Astrocyte (in vitro differentiated cells and primary cell): Measurements from ENCODE around the gene ACSBG1. TPM values are rescaled to one million over a fixed set of nuclear protein-coding genes. Genes with fewer than 3 reads are reported as not detected.

ENCODE experiments used
- DNase-seq: peaks from one replicate; pipeline ENCODE4 v3.0.0-alpha.2; 2010; ENCODE audit warnings: low read depth
- FAIRE-seq: peaks from 2 replicates; lab custom pipeline; 2011; peaks lifted over from hg19 to GRCh38; lab: Jason Lieb, UNC
- H2AFZ ChIP-seq: 2 replicates; pipeline ENCODE4 v1.6.0; 2012; ENCODE audit warnings: low read depth, low read length, inconsistent platforms
- H3K27ac ChIP-seq: 2 replicates; pipeline ENCODE4 v1.5.1; 2011; ENCODE audit warnings: low read depth, low read length, inconsistent platforms
- H3K27me3 ChIP-seq: 2 replicates; pipeline ENCODE4 v1.6.0; 2011; ENCODE audit warnings: low read length, inconsistent platforms; ENCODE audit not compliant: insufficient read depth
- H3K36me3 ChIP-seq: 2 replicates; pipeline ENCODE4 v1.5.1; 2011; ENCODE audit warnings: low read length, inconsistent platforms; ENCODE audit not compliant: insufficient read depth
- H3K4me1 ChIP-seq: 2 replicates; pipeline ENCODE4 v1.5.1; 2011; ENCODE audit warnings: low read length, inconsistent platforms; ENCODE audit not compliant: insufficient read depth
- H3K4me2 ChIP-seq: 2 replicates; pipeline ENCODE4 v1.6.0; 2012; ENCODE audit warnings: low read length, inconsistent platforms
- H3K4me3 ChIP-seq: 2 replicates; pipeline ENCODE4 v1.5.1; 2011; ENCODE audit warnings: low read depth, mild to moderate bottlenecking, low read length, inconsistent platforms; ENCODE audit not compliant: insufficient read depth
- H3K79me2 ChIP-seq: 2 replicates; pipeline ENCODE4 v1.6.0; 2012; ENCODE audit warnings: mild to moderate bottlenecking, low read length, inconsistent platforms; ENCODE audit not compliant: insufficient read depth
- H3K9ac ChIP-seq: 2 replicates; pipeline ENCODE4 v1.6.0; 2012; ENCODE audit warnings: mild to moderate bottlenecking, low read length, inconsistent platforms
- H3K9me3 ChIP-seq: 2 replicates; pipeline ENCODE4 v1.5.1; 2012; ENCODE audit warnings: low read depth, mild to moderate bottlenecking, low read length, inconsistent platforms; ENCODE audit not compliant: insufficient read depth
- H4K20me1 ChIP-seq: 2 replicates; pipeline ENCODE4 v1.6.0; 2012; ENCODE audit warnings: low read length, inconsistent platforms; ENCODE audit not compliant: insufficient read depth
- H3K27ac Mint-ChIP-seq: one replicate; pipeline ENCODE4 v1.8.0; 2021; ENCODE audit warnings: mild to moderate bottlenecking, mixed read lengths; ENCODE audit not compliant: unreplicated experiment
- H3K27me3 Mint-ChIP-seq: one replicate; pipeline ENCODE4 v1.8.0; 2021; ENCODE audit warnings: low read depth, mixed read lengths; ENCODE audit not compliant: unreplicated experiment
- H3K36me3 Mint-ChIP-seq: one replicate; pipeline ENCODE4 v1.8.0; 2021; ENCODE audit warnings: low read depth, mixed read lengths; ENCODE audit not compliant: unreplicated experiment
- H3K4me1 Mint-ChIP-seq: one replicate; pipeline ENCODE4 v1.8.0; 2021; ENCODE audit warnings: low read depth, mixed read lengths; ENCODE audit not compliant: unreplicated experiment
- H3K4me3 Mint-ChIP-seq: one replicate; pipeline ENCODE4 v1.8.0; 2021; ENCODE audit warnings: mild to moderate bottlenecking, moderate library complexity, mixed read lengths; ENCODE audit not compliant: unreplicated experiment
- H3K9me3 Mint-ChIP-seq: one replicate; pipeline ENCODE4 v1.8.0; 2021; ENCODE audit warnings: mild to moderate bottlenecking, mixed read lengths; ENCODE audit not compliant: unreplicated experiment
- EZH2 ChIP-seq: IDR thresholded peaks from 2 replicates; pipeline ENCODE4 v1.6.1; 2012; ENCODE audit warnings: mild to moderate bottlenecking, low read length, inconsistent platforms; ENCODE audit not compliant: insufficient read depth
- total RNA-seq: library from RNA; stranded (reverse); gene quantifications from 2 replicates; pipeline ENCODE4 v1.2.1, GENCODE V29; 2021
- TF ChIP-seq, protein P1 (sequence below): IDR thresholded peaks from 2 replicates; pipeline ENCODE4 v1.5.1; 2011; ENCODE audit warnings: low read depth, mild to moderate bottlenecking, inconsistent platforms, low read length, moderate library complexity; ENCODE audit not compliant: insufficient read depth

Gene ACSBG1
- total RNA-seq, 1 donor from 2014 or later = not detected

DNA sequence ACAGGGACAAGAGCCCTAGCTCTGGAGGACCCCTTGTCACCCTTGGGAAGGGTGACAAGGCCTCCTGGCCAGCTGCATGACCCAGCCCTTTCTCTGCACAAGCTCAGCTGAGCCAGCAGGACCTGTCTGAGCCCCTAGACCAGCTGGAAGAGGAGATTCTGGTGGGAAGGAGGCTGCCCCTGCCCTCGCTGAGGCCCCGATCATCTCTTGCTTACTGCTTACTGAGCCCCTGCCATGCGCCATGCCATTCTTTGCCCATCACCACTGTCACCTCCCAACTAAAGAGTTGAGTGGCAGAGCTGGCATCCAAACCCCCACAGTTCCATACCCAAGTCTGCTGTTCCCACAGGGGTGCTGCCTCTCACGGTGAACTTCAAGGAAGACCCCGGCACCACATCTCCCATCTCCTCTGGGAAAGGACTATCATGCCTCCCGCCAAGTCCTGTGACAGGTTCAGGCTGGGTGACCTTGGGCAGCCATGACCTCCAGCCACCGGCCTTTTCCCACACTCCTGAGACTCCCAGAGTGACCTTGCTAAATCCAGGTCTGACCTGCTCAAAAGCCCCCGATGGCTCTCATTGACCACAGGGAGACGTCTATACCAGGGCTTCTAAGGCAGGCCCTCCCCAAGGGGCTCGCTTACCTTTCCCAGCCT is 34.0 kb downstream of the ACSBG1 start:
- FAIRE-seq (no peak), DNase-seq (no peak)
- H3K27me3 ChIP-seq = peaks cover 8% of the 10 kb centered on the region
- no peaks in the 10 kb centered on the region for H3K4me1 ChIP-seq
- H4K20me1 ChIP-seq = no peaks in the 10 kb centered on the region
- H3K79me2 ChIP-seq = no peaks in the 10 kb centered on the region
- no peaks in the 10 kb centered on the region for H3K36me3 ChIP-seq
- no peaks in the 10 kb centered on the region for H3K4me1 Mint-ChIP-seq
- no peaks in the 10 kb centered on the region for H3K36me3 Mint-ChIP-seq
- H3K9me3 Mint-ChIP-seq = no peaks in the 10 kb centered on the region
- no peak overlapping the region for H3K4me3 Mint-ChIP-seq
- no peaks in the 10 kb centered on the region for H3K9me3 ChIP-seq
- H3K27ac Mint-ChIP-seq = no peak overlapping the region
- peaks cover 34% of the 10 kb centered on the region for H3K27me3 Mint-ChIP-seq
- no peak overlapping the region for H3K4me2 ChIP-seq
- no peak overlapping the region for H3K9ac ChIP-seq
- no peak for TF ChIP-seq EZH2
- TF ChIP-seq, protein P1, sequence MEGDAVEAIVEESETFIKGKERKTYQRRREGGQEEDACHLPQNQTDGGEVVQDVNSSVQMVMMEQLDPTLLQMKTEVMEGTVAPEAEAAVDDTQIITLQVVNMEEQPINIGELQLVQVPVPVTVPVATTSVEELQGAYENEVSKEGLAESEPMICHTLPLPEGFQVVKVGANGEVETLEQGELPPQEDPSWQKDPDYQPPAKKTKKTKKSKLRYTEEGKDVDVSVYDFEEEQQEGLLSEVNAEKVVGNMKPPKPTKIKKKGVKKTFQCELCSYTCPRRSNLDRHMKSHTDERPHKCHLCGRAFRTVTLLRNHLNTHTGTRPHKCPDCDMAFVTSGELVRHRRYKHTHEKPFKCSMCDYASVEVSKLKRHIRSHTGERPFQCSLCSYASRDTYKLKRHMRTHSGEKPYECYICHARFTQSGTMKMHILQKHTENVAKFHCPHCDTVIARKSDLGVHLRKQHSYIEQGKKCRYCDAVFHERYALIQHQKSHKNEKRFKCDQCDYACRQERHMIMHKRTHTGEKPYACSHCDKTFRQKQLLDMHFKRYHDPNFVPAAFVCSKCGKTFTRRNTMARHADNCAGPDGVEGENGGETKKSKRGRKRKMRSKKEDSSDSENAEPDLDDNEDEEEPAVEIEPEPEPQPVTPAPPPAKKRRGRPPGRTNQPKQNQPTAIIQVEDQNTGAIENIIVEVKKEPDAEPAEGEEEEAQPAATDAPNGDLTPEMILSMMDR = no peak
- H3K4me3 ChIP-seq = no peak overlapping the region
- no peak overlapping the region for H2AFZ ChIP-seq
- H3K27ac ChIP-seq = no peak overlapping the region

DNA sequence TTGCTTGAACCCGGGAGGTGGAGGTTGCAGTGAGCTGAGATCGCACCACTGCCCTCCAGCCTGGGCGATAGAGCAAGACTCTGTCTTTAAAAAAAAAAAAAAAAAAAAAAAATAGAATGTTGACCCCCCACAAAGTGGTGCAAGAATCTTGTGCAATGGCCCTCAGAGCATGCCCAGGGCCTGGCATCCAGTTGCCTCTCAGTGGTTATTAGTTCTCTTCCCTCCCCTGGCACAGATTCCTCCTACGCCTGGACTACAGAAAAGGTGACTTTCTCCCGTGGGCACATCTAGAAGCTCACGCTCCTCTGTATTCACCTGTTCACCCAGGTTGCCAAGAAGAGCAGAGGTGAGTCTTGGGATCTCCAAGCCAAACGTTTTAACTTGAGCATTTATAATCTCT is 36.7 kb downstream of the ACSBG1 start:
- H4K20me1 ChIP-seq = no peaks in the 10 kb centered on the region
- Mint-ChIP-seq H3K4me3 (no peak overlapping the region), H3K9me3 (no peaks in the 10 kb centered on the region), H3K36me3 (no peaks in the 10 kb centered on the region), H3K27me3 (peaks cover 35% of the 10 kb centered on the region), H3K27ac (no peak overlapping the region), H3K4me1 (no peaks in the 10 kb centered on the region)
- no peak overlapping the region for H3K4me2 ChIP-seq
- no peak for TF ChIP-seq EZH2
- TF ChIP-seq, protein P1 = no peak
- no peaks in the 10 kb centered on the region for H3K4me1 ChIP-seq
- no peak overlapping the region for H2AFZ ChIP-seq
- FAIRE-seq (no peak), DNase-seq (no peak)
- no peaks in the 10 kb centered on the region for H3K9me3 ChIP-seq
- no peak overlapping the region for H3K27ac ChIP-seq
- peaks cover 6% of the 10 kb centered on the region for H3K27me3 ChIP-seq
- H3K79me2 ChIP-seq = no peaks in the 10 kb centered on the region
- no peak overlapping the region for H3K9ac ChIP-seq
- H3K36me3 ChIP-seq = no peaks in the 10 kb centered on the region
- H3K4me3 ChIP-seq = no peak overlapping the region

DNA sequence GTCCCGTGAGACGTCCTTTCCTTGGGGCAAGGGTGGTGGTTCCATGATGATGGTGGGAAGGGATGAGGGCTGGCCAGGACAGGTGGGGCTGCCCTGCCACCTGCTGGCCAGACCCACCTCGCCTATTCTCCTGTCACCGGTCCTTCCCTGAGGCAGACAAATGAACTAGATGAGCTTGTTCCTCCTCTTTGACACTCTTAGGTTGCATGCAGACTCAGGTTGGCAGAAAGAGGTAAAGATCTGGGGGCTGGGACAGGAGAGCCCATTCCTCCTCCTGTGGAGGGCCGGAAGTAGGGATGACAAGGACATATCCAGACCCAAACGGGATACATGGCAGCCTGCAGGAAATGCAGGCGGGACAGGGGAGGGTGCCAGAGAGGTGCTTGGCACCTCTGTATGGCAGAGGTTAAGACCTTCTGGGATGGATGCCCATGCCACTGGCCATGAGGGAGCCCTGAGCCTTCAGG is 38.6 kb downstream of the ACSBG1 start:
- H3K9me3 ChIP-seq = no peaks in the 10 kb centered on the region
- Mint-ChIP-seq H3K4me3 (no peak overlapping the region), H3K36me3 (no peaks in the 10 kb centered on the region), H3K4me1 (no peaks in the 10 kb centered on the region), H3K27ac (no peak overlapping the region), H3K9me3 (peaks cover 6% of the 10 kb centered on the region), H3K27me3 (peaks cover 23% of the 10 kb centered on the region)
- TF ChIP-seq, protein P1 = peak; percentile 41
- no peak for TF ChIP-seq EZH2
- no peak overlapping the region for H3K9ac ChIP-seq
- H2AFZ ChIP-seq = no peak overlapping the region
- DNase-seq (no peak), FAIRE-seq (no peak)
- no peaks in the 10 kb centered on the region for H3K4me1 ChIP-seq
- H3K4me2 ChIP-seq = no peak overlapping the region
- no peaks in the 10 kb centered on the region for H4K20me1 ChIP-seq
- H3K27ac ChIP-seq = no peak overlapping the region
- H3K4me3 ChIP-seq = no peak overlapping the region
- H3K27me3 ChIP-seq = peaks cover 2% of the 10 kb centered on the region
- no peaks in the 10 kb centered on the region for H3K79me2 ChIP-seq
- no peaks in the 10 kb centered on the region for H3K36me3 ChIP-seq
